Ovary (tissue), 9 donors: ENCODE data around the gene CYP46A1. TPM values are rescaled to one million over a fixed set of nuclear protein-coding genes. Genes with fewer than 3 reads are reported as not detected.

Experiments
- DNase-seq, 5 donors: peaks; one replicate each; pipeline ENCODE4 v3.0.0-alpha.2; 2019 to 2020
- H3K27ac ChIP-seq, 2 donors: fragments of 200-600 bp; one replicate each; pipeline versions ENCODE4 v1.5.1 to v1.8.0; 2019 to 2022
- H3K27me3 ChIP-seq: fragments of 200-600 bp; one replicate; pipeline ENCODE4 v1.8.0; 2022
- H3K36me3 ChIP-seq: fragments of 200-600 bp; sonication (generic); one replicate; pipeline ENCODE4 v1.5.1; 2019
- H3K4me1 ChIP-seq: one replicate; pipeline ENCODE4 v1.8.1; 2013; ENCODE audit warnings: mild to moderate bottlenecking, moderate library complexity; ENCODE audit not compliant: insufficient read depth
- H3K4me3 ChIP-seq: fragments of 200-600 bp; sonication (generic); one replicate; pipeline ENCODE4 v1.5.1; 2017
- H3K9me3 ChIP-seq, 2 donors: fragments of 200-600 bp in 1 of 2; sonication (generic) in 1 of 2; one replicate each; pipeline versions ENCODE4 v1.5.1 to v1.8.1; 2013 to 2019; ENCODE audit warnings: mild to moderate bottlenecking in 1 of 2, moderate library complexity in 1 of 2
- EP300 ChIP-seq: sonication (generic); formaldehyde crosslinking; IDR thresholded peaks from one replicate; pipeline ENCODE4 v1.6.1; 2017; ENCODE audit warnings: antibody characterized with exemption
- POLR2A ChIP-seq: fragments of 450-650 bp; IDR thresholded peaks from one replicate; pipeline ENCODE4 v1.6.1; 2017; ENCODE audit warnings: antibody characterized with exemption, mild to moderate bottlenecking, moderate library complexity
- whole genome bisulfite sequencing, 3 donors: extraction: QIAGEN DNeasy Blood & Tissue Kit in 1 of 3; methylation state at CpG; one replicate each; pipeline versions ENCODE4 v1.1.5 to v1.1.7; 2013 to 2017; 5-methylcytosine and 5-hydroxymethylcytosine counted together
- intact Hi-C, 4 donors: fragments of 100-400 bp; cut with DNase I; formaldehyde crosslinking; loops; one replicate each; pipeline versions ENCODE4 v1.11.0 to v1.15.1; 2022 to 2023
- polyA plus RNA-seq, 2 donors: library from polyadenylated mRNA; stranded (reverse); fragments of 200-250 nt in 1 of 2; fragments of 350-450 nt in 1 of 2; fragmentation: Illumina TruSeq in 1 of 2; extraction: RNeasy Lipid Tissue Mini Kit (QIAGEN cat#74804) in 1 of 2; gene quantifications; one replicate each; pipeline ENCODE4 v1.2.3, GENCODE V29; 2013 to 2014
- total RNA-seq, 7 donors: library from RNA; depleted of rRNA in 2 of 7; stranded (reverse); fragments of >200 nt in 2 of 7; fragmentation: NEBNext Ultra II Directional in 3 of 7; extraction: Animal tissue kit (Norgen Biotek cat#: 25700) in 3 of 7; gene quantifications; one replicate each; pipeline versions ENCODE4 v1.1.0 to v1.2.4, GENCODE V29; 2016 to 2023
- TF ChIP-seq, protein P1 (sequence below), 3 donors: fragments of 450-650 bp in 2 of 3; fragments of 200-600 bp in 1 of 3; IDR thresholded peaks; one replicate each; pipeline versions ENCODE4 v1.5.1 to v1.8.0; 2016 to 2022; ENCODE audit warnings: antibody characterized with exemption in 3 of 3, mild to moderate bottlenecking in 1 of 3
- donor health status: DM: no; HTN: no; CAD: no; lungs with moderate emphysema.
- donor health status: DM: no; HTN: no; CAD: no.
- donor health status: Bipolar disorder and iron deficiency.
- donor health status: DM: yes; HTN: yes; CAD: no.
- donor health status: DM: no; HTN: no; CAD: no.
- donor health status: DM: yes; HTN: yes; CAD: no.

CYP46A1 gene
- total and polyA plus RNA-seq, 9 donors = 0.48 to 4.9 (median 1.7) TPM

DNA sequence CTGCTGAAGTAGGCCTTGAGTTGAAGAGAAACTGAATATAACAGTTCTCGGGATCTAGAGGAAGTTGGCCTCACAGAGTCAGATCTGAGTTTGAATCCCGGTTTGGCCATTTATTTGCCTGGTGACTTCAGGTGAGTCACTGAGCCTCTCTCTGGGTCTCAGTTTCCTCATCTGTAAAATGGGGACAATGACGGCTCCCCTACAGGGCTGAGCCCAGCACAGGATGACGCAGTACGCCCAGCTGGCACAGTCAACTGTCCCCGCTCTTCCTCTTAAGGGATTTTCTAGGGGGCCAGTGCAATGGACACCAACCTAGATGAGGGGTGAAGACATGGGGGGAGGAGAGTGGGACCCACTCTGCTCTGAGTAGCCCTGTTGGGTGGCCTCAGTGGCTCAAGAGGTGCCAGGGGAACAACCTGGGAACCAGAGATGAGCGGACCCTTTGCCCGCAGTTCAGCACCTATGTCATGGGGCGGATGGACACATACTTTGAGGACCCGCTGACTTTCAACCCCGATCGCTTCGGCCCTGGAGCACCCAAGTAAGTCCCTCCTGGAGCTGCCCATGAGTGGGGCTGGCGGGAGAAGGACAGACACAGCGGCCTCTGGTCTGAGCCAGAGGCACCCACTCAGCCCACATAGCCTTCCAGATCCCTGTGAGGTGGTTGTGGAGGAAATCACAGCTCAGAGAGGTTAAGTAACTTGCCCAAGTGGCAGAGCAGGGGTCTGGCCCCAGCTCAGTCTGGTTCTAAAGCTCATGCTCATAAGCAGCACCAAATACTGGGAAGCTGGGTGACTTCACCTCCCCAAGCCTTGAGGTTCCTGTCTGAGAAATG lies 41.1 kb downstream of the CYP46A1 start:
- no peak overlapping the region for H3K27ac ChIP-seq
- H3K4me1 ChIP-seq = no peaks in the 10 kb centered on the region
- H3K36me3 ChIP-seq = no peaks in the 10 kb centered on the region
- H3K9me3 ChIP-seq = no peaks in the 10 kb centered on the region
- WGBS, 3 donors = 94 to 97% (median 94%) methylated on average over 15 of the region's 15 CpGs
- H3K27me3 ChIP-seq = no peaks in the 10 kb centered on the region
- TF ChIP-seq POLR2A = no peak
- TF ChIP-seq, protein P1, sequence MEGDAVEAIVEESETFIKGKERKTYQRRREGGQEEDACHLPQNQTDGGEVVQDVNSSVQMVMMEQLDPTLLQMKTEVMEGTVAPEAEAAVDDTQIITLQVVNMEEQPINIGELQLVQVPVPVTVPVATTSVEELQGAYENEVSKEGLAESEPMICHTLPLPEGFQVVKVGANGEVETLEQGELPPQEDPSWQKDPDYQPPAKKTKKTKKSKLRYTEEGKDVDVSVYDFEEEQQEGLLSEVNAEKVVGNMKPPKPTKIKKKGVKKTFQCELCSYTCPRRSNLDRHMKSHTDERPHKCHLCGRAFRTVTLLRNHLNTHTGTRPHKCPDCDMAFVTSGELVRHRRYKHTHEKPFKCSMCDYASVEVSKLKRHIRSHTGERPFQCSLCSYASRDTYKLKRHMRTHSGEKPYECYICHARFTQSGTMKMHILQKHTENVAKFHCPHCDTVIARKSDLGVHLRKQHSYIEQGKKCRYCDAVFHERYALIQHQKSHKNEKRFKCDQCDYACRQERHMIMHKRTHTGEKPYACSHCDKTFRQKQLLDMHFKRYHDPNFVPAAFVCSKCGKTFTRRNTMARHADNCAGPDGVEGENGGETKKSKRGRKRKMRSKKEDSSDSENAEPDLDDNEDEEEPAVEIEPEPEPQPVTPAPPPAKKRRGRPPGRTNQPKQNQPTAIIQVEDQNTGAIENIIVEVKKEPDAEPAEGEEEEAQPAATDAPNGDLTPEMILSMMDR (IDR thresholded peaks at IDR 0.05) = no peak
- no peak overlapping the region for H3K4me3 ChIP-seq
- DNase-seq = peak in 2 of 5 donors; percentile 6 to 25
- intact Hi-C loops = loop anchor here in 1 of 4 donors (5.0 kb wide), 1 partner anchor 162 kb away; no protein-coding TSS in a partner anchor

DNA sequence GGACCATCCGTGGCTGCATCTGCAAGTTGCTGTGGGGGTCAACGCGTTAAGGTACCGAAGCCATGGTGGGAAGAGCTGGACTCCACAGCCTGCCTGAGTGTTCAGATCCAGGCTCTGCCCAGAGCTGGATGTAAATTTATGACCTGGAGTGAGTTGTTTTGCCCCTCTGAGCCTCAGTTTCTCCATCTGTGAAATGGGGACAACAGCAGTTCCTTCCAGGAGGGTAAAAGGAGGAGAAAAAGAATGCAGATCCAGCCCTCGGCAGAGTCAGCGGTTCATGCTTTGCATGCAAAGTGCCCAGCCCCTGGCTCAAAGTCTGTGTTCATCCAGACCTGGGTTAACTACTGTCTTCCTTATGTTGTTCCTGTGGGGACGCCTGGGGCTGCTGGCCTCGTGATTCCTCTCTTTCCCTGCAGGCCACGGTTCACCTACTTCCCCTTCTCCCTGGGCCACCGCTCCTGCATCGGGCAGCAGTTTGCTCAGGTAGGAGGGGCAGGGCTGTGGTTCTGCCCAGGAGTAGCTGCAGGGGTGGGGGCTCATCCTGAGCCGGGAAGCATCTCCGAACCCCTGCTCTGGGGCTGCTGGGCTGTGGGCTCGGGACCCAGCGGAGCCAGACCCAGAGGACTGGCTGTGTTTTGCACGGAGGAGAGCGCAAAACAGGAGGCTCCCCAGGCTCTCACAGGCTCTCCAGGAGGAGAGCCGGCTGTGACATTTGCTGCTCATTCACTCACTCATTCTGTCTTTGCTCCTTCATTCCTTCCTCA lies 41.9 kb downstream of the CYP46A1 start:
- no peaks in the 10 kb centered on the region for H3K4me1 ChIP-seq
- intact Hi-C loops = loop anchor here in 1 of 4 donors (5.0 kb wide), 1 partner anchor 161 kb away; no protein-coding TSS in a partner anchor
- WGBS, 3 donors = 52 to 59% (median 56%) methylated on average over 18 of the region's 18 CpGs
- H3K27ac ChIP-seq = no peak overlapping the region
- no peaks in the 10 kb centered on the region for H3K27me3 ChIP-seq
- H3K4me3 ChIP-seq = no peak overlapping the region
- H3K36me3 ChIP-seq = no peaks in the 10 kb centered on the region
- H3K9me3 ChIP-seq = no peaks in the 10 kb centered on the region
- DNase-seq = peak in 2 of 5 donors; percentile 6 to 13
- no peak for TF ChIP-seq EP300
- no peak for TF ChIP-seq POLR2A
- TF ChIP-seq, protein P1 (IDR thresholded peaks at IDR 0.05) = no peak

DNA sequence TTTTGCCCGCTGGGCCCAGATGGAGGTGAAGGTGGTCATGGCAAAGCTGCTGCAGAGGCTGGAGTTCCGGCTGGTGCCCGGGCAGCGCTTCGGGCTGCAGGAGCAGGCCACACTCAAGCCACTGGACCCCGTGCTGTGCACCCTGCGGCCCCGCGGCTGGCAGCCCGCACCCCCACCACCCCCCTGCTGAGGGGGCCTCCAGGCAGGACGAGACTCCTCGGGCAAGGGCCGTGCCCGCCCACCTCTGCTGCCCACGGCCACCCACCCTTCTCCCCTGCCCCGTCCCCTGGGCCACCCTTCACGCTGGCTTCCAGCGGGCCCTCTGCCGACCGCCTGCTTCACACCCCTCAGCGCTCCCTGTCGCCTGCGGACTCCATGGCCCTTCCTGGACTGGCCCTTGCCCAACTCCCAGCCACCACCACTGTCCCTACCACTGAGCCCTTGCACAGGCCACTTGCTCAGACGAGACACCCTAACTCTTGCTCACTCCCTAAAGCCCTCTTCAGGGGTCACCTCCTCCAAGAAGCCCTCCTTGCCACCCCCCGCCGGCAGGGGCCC lies 42.5 kb downstream of the CYP46A1 start:
- Histone ChIP-seq H3K27me3 (no peaks in the 10 kb centered on the region), H3K4me1 (peaks cover 2% of the 10 kb centered on the region), H3K4me3 (no peak overlapping the region), H3K9me3 (no peaks in the 10 kb centered on the region), H3K36me3 (no peaks in the 10 kb centered on the region), H3K27ac (no peak overlapping the region)
- 63 to 69% (median 66%) methylated on average over 26 of the region's 26 CpGs for WGBS, 3 donors
- DNase-seq = peak in 3 of 5 donors; percentile 12 to 30 (median 14)
- intact Hi-C loops = loop anchor here in 1 of 4 donors (5.0 kb wide), 1 partner anchor 161 kb away; no protein-coding TSS in a partner anchor
- no peak for TF ChIP-seq EP300
- no peak for TF ChIP-seq POLR2A
- TF ChIP-seq, protein P1 (IDR thresholded peaks at IDR 0.05) = no peak
